ENCODE measurements around the gene L2HGDH. TPM values are rescaled to one million over a fixed set of nuclear protein-coding genes. Genes with fewer than 3 reads are reported as not detected.

L2HGDH gene
- total and polyA plus RNA-seq, 9 of the 15 experiments (the other 6 are each of a cell fraction or from before 2014, with no cell fraction given), result 1.7 to 16.1 (median 10.5) TPM

GRCh38 chr14:50231475-50232275 is 80.4 kb downstream of the L2HGDH start, which contains the start of gene SOS2 (continued):
- TF ChIP-seq ADNP (tag; IDR thresholded peaks at IDR 0.05), result no peak
- no peak for TF ChIP-seq ZNF518B (CRISPR knock-in tag; IDR thresholded peaks at IDR 0.05)
- no peak for TF ChIP-seq HNRNPH1 (optimal IDR thresholded peaks at IDR 0.05; ENCODE audit: low read depth, low read length)
- no peak for TF ChIP-seq ZNF165 (CRISPR knock-in tag; IDR thresholded peaks at IDR 0.05; ENCODE audit: borderline replicate concordance)
- 0 out of 2 replicates have a peak, but pooled peaks have one; percentile 25 for TF ChIP-seq ZNF431 (CRISPR knock-in tag; IDR thresholded peaks at IDR 0.05)
- no peak for TF ChIP-seq SOX6 (IDR thresholded peaks at IDR 0.05)
- TF ChIP-seq C11orf30 (IDR thresholded peaks at IDR 0.05; ENCODE audit: low read depth), result no peak
- TF ChIP-seq NR2C1 (IDR thresholded peaks at IDR 0.05), result no peak
- TF ChIP-seq NR2C1 (tag; IDR thresholded peaks at IDR 0.05), result no peak
- no peak for TF ChIP-seq FOXK1 (CRISPR knock-in tag; IDR thresholded peaks at IDR 0.05; ENCODE audit: borderline replicate concordance)
- no peak for TF ChIP-seq ZNF586 (CRISPR knock-in tag; conservative IDR thresholded peaks at IDR 0.05)
- no peak for TF ChIP-seq PHTF2 (CRISPR knock-in tag; IDR thresholded peaks at IDR 0.05)
- no peak for TF ChIP-seq NCOA4 (IDR thresholded peaks at IDR 0.05; ENCODE audit: partially characterized antibody)
- no peak for TF ChIP-seq RNF2 (IDR thresholded peaks at IDR 0.05)
- no peak for TF ChIP-seq HBP1 (CRISPR knock-in tag; IDR thresholded peaks at IDR 0.05)
- TF ChIP-seq MAFK (IDR thresholded peaks at IDR 0.05; ENCODE audit: low read length), result no peak
- 0 out of 2 replicates have a peak, but pooled peaks have one; percentile 8 for TF ChIP-seq SIN3B (IDR thresholded peaks at IDR 0.05; ENCODE audit: low read depth)
- peak; percentile 87 for TF ChIP-seq SAFB (IDR thresholded peaks at IDR 0.05; ENCODE audit: borderline replicate concordance, low read depth, low read length)
- TF ChIP-seq IFI16 (CRISPR knock-in tag; IDR thresholded peaks at IDR 0.05), result no peak
- TF ChIP-seq NR1H2 (CRISPR knock-in tag; IDR thresholded peaks at IDR 0.05), result 0 out of 2 replicates have a peak, but pooled peaks have one; percentile 46
- TF ChIP-seq POU5F1 (IDR thresholded peaks at IDR 0.05; ENCODE audit: borderline replicate concordance, low read depth, low read length, partially characterized antibody), result no peak
- peak; percentile 40 for TF ChIP-seq U2AF1 (optimal IDR thresholded peaks at IDR 0.05; ENCODE audit: low read depth, low read length)
- no peak for TF ChIP-seq ZBTB9 (CRISPR knock-in tag; IDR thresholded peaks at IDR 0.05)
